Natural killer cell (primary cell): ENCODE data around the gene KLK15. TPM values are rescaled to one million over a fixed set of nuclear protein-coding genes. Genes with fewer than 3 reads are reported as not detected.

Experiments
- ATAC-seq, 3 donors: fragments of 150-1000 bp in 2 of 3; fragments of 200-7000 bp in 1 of 3; cut with Tn5 transposase; 1 replicate in 1 of 3; 2 replicates in 2 of 3; pipeline ENCODE4 v1.10.0; 2021; ENCODE audit warnings: mild to moderate bottlenecking in 2 of 3, moderate library complexity in 2 of 3
- DNase-seq, 2 donors: peaks; one replicate each; pipeline versions ENCODE4 v3.0.0 to v3.0.0-alpha.2; 2013 to 2021; ENCODE audit warnings: mixed read lengths in 1 of 2
- H3K27ac ChIP-seq: one replicate; pipeline ENCODE4 v1.5.1; 2013; ENCODE audit warnings: mild to moderate bottlenecking, low read length
- H3K27me3 ChIP-seq: one replicate; pipeline ENCODE4 v1.6.1; 2013; ENCODE audit warnings: low read length; ENCODE audit not compliant: control insufficient read depth, insufficient read depth
- H3K36me3 ChIP-seq: one replicate; pipeline ENCODE4 v1.6.1; 2013; ENCODE audit warnings: low read length; ENCODE audit not compliant: control insufficient read depth, insufficient read depth
- H3K4me1 ChIP-seq: one replicate; pipeline ENCODE4 v1.6.1; 2013; ENCODE audit warnings: low read length; ENCODE audit not compliant: control insufficient read depth, insufficient read depth
- H3K4me3 ChIP-seq: one replicate; pipeline ENCODE4 v1.5.1; 2013; ENCODE audit warnings: low read length
- H3K9me3 ChIP-seq: one replicate; pipeline ENCODE4 v1.6.1; 2013; ENCODE audit warnings: low read length; ENCODE audit not compliant: control insufficient read depth, insufficient read depth
- H3K27ac Mint-ChIP-seq, 2 donors: one replicate each; pipeline ENCODE4 v1.8.0; 2022; ENCODE audit warnings: mild to moderate bottlenecking in 2 of 2, mixed read lengths in 2 of 2, moderate library complexity in 1 of 2
- H3K27me3 Mint-ChIP-seq, 2 donors: one replicate each; pipeline ENCODE4 v1.8.0; 2022; ENCODE audit warnings: low read depth in 2 of 2, mixed read lengths in 2 of 2
- H3K36me3 Mint-ChIP-seq: one replicate; pipeline ENCODE4 v1.8.0; 2022; ENCODE audit warnings: mixed read lengths
- H3K4me1 Mint-ChIP-seq, 2 donors: one replicate each; pipeline ENCODE4 v1.8.0; 2022; ENCODE audit warnings: mixed read lengths in 2 of 2
- H3K4me3 Mint-ChIP-seq: one replicate; pipeline ENCODE4 v1.8.0; 2022; ENCODE audit warnings: mild to moderate bottlenecking, moderate library complexity, mixed read lengths
- H3K9me3 Mint-ChIP-seq, 2 donors: one replicate each; pipeline ENCODE4 v1.8.0; 2022; ENCODE audit warnings: mixed read lengths in 2 of 2
- WGBS: methylation state at CpG from one replicate; pipeline ENCODE4 v1.1.7; 2013; ENCODE audit warnings: missing lambda C conversion rate; ENCODE audit not compliant: insufficient coverage; 5-methylcytosine and 5-hydroxymethylcytosine counted together
- intact Hi-C: fragments of 100-400 bp; cut with micrococcal nuclease; formaldehyde crosslinking; loops from one replicate; pipeline ENCODE4 v1.14.2; 2022
- total RNA-seq, 4 donors: library from RNA; stranded (reverse); fragments of 120-200 nt in 1 of 4; gene quantifications; one replicate each; pipeline versions ENCODE4 v1.2.3 to v1.2.4, GENCODE V29; 2013 to 2022
- TF ChIP-seq, protein P1 (sequence below): fragments of 200-600 bp; IDR thresholded peaks from one replicate; pipeline ENCODE4 v1.8.0; 2022; ENCODE audit warnings: antibody characterized with exemption

KLK15 gene
- total RNA-seq, 3 donors from 2014 or later (not counting 1 experiment from before 2014, with no cell fraction given): not detected

DNA sequence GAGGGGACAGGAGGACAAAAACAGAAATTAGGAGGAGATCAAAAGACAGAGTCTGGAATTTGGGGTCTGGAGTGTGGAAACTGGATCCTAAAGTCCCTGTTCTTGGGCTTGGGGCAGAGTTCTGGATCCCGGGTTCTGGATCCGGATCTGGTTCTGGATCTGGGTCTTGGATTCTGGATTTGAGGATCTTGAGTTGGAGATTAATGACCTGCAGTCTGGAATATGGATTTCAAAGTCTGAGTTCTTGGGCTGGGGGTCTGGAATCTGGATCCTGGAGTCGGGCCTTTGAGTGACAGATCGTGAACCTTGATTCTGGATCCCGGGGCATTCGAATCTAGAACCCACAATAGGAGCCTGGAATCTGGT, 411 bp upstream of the KLK15 start:
- H3K4me3 Mint-ChIP-seq: peak overlapping the region; percentile 47
- H3K27me3 ChIP-seq: peaks cover 8% of the 10 kb centered on the region
- no peaks in the 10 kb centered on the region for H3K36me3 Mint-ChIP-seq
- 88% methylated on average over 6 of the region's 6 CpGs for WGBS
- H3K9me3 ChIP-seq: no peaks in the 10 kb centered on the region
- DNase-seq (no peak), ATAC-seq (no peak)
- H3K27ac Mint-ChIP-seq: no peak overlapping the region
- H3K36me3 ChIP-seq: no peaks in the 10 kb centered on the region
- peaks cover 5 to 21% of the 10 kb centered on the region in 2 donors for H3K4me1 Mint-ChIP-seq
- H3K9me3 Mint-ChIP-seq: no peaks in the 10 kb centered on the region
- H3K4me1 ChIP-seq: peaks cover 12% of the 10 kb centered on the region
- no peak overlapping the region for H3K27ac ChIP-seq
- TF ChIP-seq, protein P1, sequence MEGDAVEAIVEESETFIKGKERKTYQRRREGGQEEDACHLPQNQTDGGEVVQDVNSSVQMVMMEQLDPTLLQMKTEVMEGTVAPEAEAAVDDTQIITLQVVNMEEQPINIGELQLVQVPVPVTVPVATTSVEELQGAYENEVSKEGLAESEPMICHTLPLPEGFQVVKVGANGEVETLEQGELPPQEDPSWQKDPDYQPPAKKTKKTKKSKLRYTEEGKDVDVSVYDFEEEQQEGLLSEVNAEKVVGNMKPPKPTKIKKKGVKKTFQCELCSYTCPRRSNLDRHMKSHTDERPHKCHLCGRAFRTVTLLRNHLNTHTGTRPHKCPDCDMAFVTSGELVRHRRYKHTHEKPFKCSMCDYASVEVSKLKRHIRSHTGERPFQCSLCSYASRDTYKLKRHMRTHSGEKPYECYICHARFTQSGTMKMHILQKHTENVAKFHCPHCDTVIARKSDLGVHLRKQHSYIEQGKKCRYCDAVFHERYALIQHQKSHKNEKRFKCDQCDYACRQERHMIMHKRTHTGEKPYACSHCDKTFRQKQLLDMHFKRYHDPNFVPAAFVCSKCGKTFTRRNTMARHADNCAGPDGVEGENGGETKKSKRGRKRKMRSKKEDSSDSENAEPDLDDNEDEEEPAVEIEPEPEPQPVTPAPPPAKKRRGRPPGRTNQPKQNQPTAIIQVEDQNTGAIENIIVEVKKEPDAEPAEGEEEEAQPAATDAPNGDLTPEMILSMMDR: no peak
- no peak overlapping the region for H3K4me3 ChIP-seq
- intact Hi-C loops: no loop called here
- peaks cover 19 to 31% of the 10 kb centered on the region in 2 donors for H3K27me3 Mint-ChIP-seq

DNA sequence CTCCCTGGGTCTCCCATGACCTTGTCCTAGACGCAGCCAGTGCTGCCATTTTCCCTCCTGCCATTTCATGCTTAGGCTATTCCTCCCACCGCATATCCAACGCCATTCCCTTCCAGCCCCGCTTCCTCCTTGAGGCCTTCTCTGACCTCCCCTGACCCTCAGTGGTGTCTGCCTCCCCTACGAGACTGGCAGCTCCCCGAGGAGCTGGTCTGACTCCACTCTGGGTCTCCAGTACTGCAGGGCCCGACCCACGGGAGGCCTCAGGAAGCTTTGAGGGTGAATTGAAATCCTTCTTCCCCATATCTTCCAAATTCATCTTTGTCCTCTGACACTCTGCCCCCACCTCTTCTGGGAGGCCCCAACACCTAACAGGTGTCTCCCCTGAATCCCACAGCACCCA, 708 bp downstream of the KLK15 start:
- Mint-ChIP-seq H3K27me3 (peaks cover 23 to 33% of the 10 kb centered on the region in 2 donors), H3K36me3 (no peaks in the 10 kb centered on the region), H3K4me1 (peaks cover 5 to 21% of the 10 kb centered on the region in 2 donors), H3K4me3 (no peak overlapping the region), H3K27ac (no peak overlapping the region), H3K9me3 (no peaks in the 10 kb centered on the region)
- H3K27me3 ChIP-seq: peaks cover 8% of the 10 kb centered on the region
- H3K27ac ChIP-seq: no peak overlapping the region
- 84% methylated on average over 8 of the region's 8 CpGs for WGBS
- TF ChIP-seq, protein P1: no peak
- H3K4me1 ChIP-seq: peaks cover 12% of the 10 kb centered on the region
- ATAC-seq (no peak), DNase-seq (no peak)
- H3K9me3 ChIP-seq: no peaks in the 10 kb centered on the region
- intact Hi-C loops: no loop called here
- no peaks in the 10 kb centered on the region for H3K36me3 ChIP-seq
- no peak overlapping the region for H3K4me3 ChIP-seq

DNA sequence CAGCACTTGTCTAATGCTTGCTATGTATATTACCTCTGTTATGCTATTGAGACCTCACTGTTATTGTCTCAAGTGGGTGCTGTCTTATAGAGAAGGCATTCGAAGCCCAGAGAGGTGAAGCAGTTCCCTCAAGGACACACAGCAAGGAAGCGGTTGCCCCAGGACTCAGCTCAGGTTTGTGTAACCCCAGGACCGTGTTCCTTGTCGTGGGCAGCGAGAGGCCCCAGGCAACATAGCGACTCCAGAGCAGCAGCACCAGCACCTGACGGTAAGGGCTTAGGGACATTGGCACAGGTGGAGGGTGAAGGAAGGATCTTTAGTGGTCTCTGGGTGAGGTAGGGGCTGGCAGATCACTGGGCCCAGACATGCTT, 2.4 kb downstream of the KLK15 start:
- Mint-ChIP-seq H3K27ac (no peak overlapping the region), H3K36me3 (no peaks in the 10 kb centered on the region), H3K4me1 (peaks cover 0 to 7% of the 10 kb centered on the region in 2 donors), H3K27me3 (peaks cover 18 to 26% of the 10 kb centered on the region in 2 donors), H3K9me3 (no peaks in the 10 kb centered on the region), H3K4me3 (no peak overlapping the region)
- H3K27ac ChIP-seq: no peak overlapping the region
- peaks cover 8% of the 10 kb centered on the region for H3K4me1 ChIP-seq
- H3K4me3 ChIP-seq: no peak overlapping the region
- TF ChIP-seq, protein P1: no peak
- intact Hi-C loops: no loop called here
- no peaks in the 10 kb centered on the region for H3K9me3 ChIP-seq
- DNase-seq (no peak), ATAC-seq (no peak)
- no peaks in the 10 kb centered on the region for H3K36me3 ChIP-seq
- peaks cover 4% of the 10 kb centered on the region for H3K27me3 ChIP-seq
- 81% methylated on average over 7 of the region's 7 CpGs for WGBS

DNA sequence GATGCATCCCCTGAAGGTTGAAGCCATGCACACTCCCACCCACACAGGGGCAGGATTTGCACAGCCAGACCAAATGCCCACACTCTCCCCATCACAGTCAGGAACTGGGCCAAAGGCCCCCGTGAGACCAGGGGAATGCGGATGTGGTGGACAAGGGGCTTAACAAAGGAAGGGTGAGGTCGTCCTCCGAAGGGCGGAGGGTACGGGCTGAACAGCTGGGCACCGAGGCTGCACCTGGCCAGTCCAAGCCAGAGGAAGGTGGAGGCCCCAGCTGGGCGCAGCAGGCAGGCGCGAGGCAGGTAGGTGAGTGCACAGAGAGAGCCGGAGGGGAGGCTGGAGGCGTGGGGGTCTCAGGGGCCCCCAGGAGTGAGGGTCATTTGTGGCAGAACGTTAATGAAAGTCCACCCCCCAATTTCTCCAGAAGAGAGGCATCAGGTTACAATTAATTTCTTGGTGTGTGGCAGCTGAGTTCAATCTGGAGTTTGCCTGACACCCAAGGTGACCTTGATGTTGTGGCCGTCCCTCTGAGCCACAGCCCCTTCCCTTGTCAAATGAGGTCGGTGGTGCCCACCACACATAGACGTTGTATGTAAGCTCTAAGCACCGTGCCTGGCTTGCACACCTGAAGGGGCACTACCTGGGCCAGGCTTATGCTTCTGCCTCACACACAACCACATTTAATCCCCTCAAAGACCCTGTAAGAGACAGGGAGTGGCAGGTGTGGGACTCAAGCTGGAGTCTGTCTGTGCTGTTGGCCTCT, 2.9 kb downstream of the KLK15 start:
- no peak overlapping the region for H3K4me3 ChIP-seq
- Mint-ChIP-seq H3K27me3 (peaks cover 18 to 26% of the 10 kb centered on the region in 2 donors), H3K9me3 (no peaks in the 10 kb centered on the region), H3K4me1 (peaks cover 0 to 6% of the 10 kb centered on the region in 2 donors), H3K27ac (no peak overlapping the region), H3K4me3 (no peak overlapping the region), H3K36me3 (no peaks in the 10 kb centered on the region)
- no peaks in the 10 kb centered on the region for H3K36me3 ChIP-seq
- intact Hi-C loops: no loop called here
- DNase-seq (no peak), ATAC-seq (no peak)
- H3K27ac ChIP-seq: no peak overlapping the region
- H3K4me1 ChIP-seq: peaks cover 4% of the 10 kb centered on the region
- peaks cover 2% of the 10 kb centered on the region for H3K27me3 ChIP-seq
- WGBS: 53% methylated on average over 16 of the region's 17 CpGs
- TF ChIP-seq, protein P1: no peak
- H3K9me3 ChIP-seq: no peaks in the 10 kb centered on the region
